PFSK-1 (cell line): ENCODE data around the gene NELFCD.

Experiments used
- FOXP2 ChIP-seq: optimal IDR thresholded peaks from 2 replicates; pipeline ENCODE3; 2011; ENCODE audit warnings: borderline replicate concordance, control low read depth, inconsistent platforms; ENCODE audit not compliant: insufficient read depth; ENCODE audit errors: extremely low read length, extremely low read depth
- POLR2AphosphoS5 ChIP-seq: IDR thresholded peaks from 2 replicates; pipeline ENCODE4 v1.6.1; 2012; ENCODE audit warnings: low read depth, mild to moderate bottlenecking, control low read depth, low read length, moderate library complexity
- REST ChIP-seq, 2 experiments: IDR thresholded peaks; 2 replicates each; pipeline versions ENCODE4 v1.6.1 to v1.8.0; 2011 to 2012; ENCODE audit warnings: low read depth in 2 of 2, low read length in 2 of 2, control low read depth in 1 of 2, inconsistent platforms in 1 of 2, mild to moderate bottlenecking in 1 of 2, moderate library complexity in 1 of 2; ENCODE audit not compliant: insufficient read depth in 1 of 2
- SIN3A ChIP-seq: IDR thresholded peaks from 2 replicates; pipeline ENCODE4 v1.6.1; 2012; ENCODE audit warnings: mild to moderate bottlenecking, low read length, moderate library complexity, borderline replicate concordance; ENCODE audit not compliant: insufficient read depth
- TAF1 ChIP-seq: IDR thresholded peaks from 2 replicates; pipeline ENCODE4 v1.6.1; 2012; ENCODE audit warnings: low read length, control low read depth, borderline replicate concordance; ENCODE audit not compliant: insufficient read depth

NELFCD gene

DNA sequence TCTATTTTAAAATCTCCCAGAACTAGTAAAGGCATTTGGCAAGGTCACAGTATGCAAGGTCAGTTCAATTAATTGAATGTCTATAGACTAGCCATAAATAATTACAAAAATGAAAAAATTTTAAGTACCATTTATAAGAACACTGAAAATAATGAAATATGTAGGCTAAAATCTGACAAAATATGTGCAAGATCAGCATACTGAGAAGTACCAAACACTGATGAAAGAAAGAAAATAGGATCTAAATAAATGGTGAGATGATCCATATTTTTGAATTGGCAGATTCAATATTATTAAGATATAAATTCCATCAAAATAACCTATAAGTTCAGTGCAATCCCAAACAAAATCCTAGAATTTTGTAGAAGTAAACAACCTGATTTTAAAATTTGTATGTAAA lies 28.0 kb upstream of the NELFCD start:
- TF ChIP-seq TAF1: no peak
- no peak for TF ChIP-seq FOXP2
- no peak for TF ChIP-seq SIN3A
- TF ChIP-seq REST (IDR thresholded peaks at IDR 0.05; ENCODE audit: insufficient read depth in 1 of 2, low read depth in 2 of 2, low read length in 2 of 2): no peak
- TF ChIP-seq POLR2AphosphoS5: no peak

DNA sequence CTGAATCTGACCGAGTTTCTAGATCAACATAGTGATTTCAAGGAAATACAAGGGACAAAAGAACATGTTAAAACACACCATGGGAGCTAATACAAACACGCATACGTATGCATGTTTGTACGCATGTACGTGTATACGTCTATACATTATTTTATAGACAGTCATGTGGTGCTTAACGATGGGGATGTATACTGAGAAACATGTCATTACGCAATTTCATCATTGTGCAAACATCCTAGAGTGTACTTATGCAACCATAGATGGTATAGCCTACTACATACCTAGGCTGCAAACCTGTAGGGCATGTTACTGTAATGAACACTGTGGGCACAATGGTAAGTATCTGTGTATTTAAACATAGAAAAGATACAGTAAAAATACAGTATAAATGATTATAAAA lies 25.0 kb upstream of the NELFCD start:
- TF ChIP-seq SIN3A: no peak
- TF ChIP-seq TAF1: no peak
- no peak for TF ChIP-seq FOXP2
- TF ChIP-seq POLR2AphosphoS5: no peak

DNA sequence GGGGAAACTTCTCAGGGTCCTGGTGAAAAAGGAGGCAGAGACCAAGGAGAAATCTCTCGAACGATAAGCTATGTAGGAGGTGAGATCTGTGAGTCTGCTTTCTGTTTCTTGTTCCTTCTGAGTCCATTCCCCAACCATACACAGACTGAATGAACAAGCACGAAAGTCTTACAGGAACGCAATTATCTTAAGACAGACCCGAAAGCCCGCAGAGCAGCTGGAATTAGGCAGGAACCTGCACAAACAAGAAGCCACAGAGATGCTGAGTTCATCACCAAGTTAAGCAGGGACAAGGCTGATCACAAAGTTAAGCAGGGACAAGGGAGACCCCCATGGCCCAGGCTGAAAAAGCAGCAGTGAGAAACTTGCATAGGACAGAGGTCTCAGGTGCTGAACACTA lies 21.4 kb upstream of the NELFCD start:
- TF ChIP-seq POLR2AphosphoS5 (no peak), FOXP2 (no peak), REST (IDR thresholded peaks at IDR 0.05; ENCODE audit: insufficient read depth in 1 of 2, low read depth in 2 of 2, low read length in 2 of 2) (no peak), SIN3A (no peak), TAF1 (no peak)

DNA sequence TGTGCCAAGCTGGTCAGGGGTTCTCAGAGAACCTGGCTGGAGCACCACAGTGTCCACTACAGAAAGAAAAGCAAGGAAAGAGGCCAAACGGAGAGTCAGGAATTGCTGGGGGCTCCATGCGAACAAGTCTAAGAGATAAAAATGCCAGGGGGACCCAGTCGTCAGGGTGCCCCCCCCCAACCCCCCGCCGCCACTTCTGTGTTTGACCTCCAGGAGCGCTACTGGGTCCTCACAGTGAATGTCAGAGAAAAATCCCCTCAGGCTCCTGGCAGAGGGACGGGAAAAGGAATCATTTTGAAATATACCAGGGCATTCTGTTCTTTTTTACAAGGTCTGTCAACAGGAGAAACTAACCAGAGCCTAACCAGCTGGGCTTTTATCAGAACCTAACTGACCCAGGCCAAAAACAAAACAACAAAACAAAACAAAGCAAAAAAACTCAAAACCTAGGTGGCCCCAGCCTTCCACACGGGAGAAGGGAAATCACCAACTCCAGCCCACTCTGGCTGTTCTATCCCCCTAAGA lies 17.9 kb upstream of the NELFCD start:
- no peak for TF ChIP-seq POLR2AphosphoS5
- no peak for TF ChIP-seq SIN3A
- TF ChIP-seq TAF1: no peak

DNA sequence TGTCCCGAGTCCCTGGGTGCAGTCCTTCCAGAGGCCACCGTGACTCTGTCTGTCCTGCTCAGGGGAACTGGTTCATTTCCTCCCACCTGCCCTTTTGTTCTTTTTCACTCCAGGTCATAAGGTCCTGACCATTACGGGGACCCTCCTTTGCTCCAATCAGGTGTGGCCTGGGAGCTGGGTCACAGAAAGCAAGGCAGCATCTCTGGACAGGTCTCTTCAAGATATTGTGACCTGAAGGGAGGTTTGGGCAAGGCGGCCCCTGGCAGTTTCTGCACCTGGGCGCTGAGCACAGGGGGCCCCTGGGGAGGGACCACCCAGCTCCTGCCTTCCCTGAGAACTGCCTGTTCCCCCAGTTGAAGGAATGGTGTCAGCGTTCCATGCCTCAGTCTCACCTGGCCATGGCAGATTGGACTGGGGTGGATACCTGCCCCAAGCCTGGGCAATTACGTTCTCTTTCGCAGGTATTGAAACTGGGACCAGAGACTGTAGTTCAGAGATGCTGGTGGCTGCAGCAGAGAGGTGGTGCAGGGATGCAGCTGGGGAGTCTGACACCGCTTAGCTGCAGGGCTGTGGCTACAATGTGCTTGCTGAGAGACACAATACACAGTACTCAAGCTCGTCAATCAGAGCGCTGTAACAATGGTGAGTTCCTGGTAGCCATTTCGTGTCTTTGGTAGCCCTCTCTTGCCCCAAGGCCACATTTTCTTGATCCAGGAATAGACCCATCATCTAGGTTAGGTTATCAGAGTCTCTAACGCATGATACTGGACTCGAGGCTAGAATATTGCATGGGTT lies 15.6 kb upstream of the NELFCD start:
- TF ChIP-seq REST (IDR thresholded peaks at IDR 0.05; ENCODE audit: insufficient read depth in 1 of 2, low read depth in 2 of 2, low read length in 2 of 2): no peak
- no peak for TF ChIP-seq SIN3A
- TF ChIP-seq TAF1: no peak
- TF ChIP-seq FOXP2: no peak
- no peak for TF ChIP-seq POLR2AphosphoS5

- no peak for TF ChIP-seq SIN3A
- no peak for TF ChIP-seq TAF1
- TF ChIP-seq FOXP2: no peak
- no peak for TF ChIP-seq REST (IDR thresholded peaks at IDR 0.05; ENCODE audit: insufficient read depth in 1 of 2, low read depth in 2 of 2, low read length in 2 of 2)
- TF ChIP-seq POLR2AphosphoS5: no peak
Observed at GRCh38 chr20:58967652-58968429, 13.2 kb upstream of the NELFCD start.
